Measurements from ENCODE around the gene MATN4.
A peak's percentile ranks its signal among the peaks of the same experiment; 100 is the strongest.

Gene MATN4

GRCh38 chr20:45342855-45343531, 34.9 kb upstream of the MATN4 start:
- Histone ChIP-seq H2BK15ac (ENCODE audit: low read length) (no peak overlapping the region), H3K23ac (ENCODE audit: low read depth, low read length, poor library complexity) (no peak overlapping the region), H3K79me1 (ENCODE audit: low read depth, low read length) (no peaks in the 10 kb centered on the region), H3K14ac (ENCODE audit: low read length) (no peak overlapping the region), H2BK12ac (ENCODE audit: low read length) (no peak overlapping the region), H2AK5ac (ENCODE audit: low read depth, low read length) (no peak overlapping the region), H3K9me3 (replicated peaks in 1 of 2; ENCODE audit: control insufficient read depth in 2 of 2, insufficient read depth in 1 of 2, low read depth in 1 of 2, low read length in 2 of 2) (no peaks in the 10 kb centered on the region), H3K4me3 (ENCODE audit: low read length in 2 of 2) (no peak overlapping the region), H3K27me3 (ENCODE audit: control insufficient read depth in 3 of 3, insufficient read depth in 3 of 3, low read depth in 1 of 3, low read length in 3 of 3) (peaks cover 0 to 25% (median 0%) of the 10 kb centered on the region in 3 experiments), H3K4me2 (ENCODE audit: insufficient read depth, low read length, poor library complexity, severe bottlenecking) (no peak overlapping the region), H3K9ac (ENCODE audit: low read depth, low read length, poor library complexity) (no peak overlapping the region), H4K91ac (ENCODE audit: low read depth, low read length, poor library complexity) (no peak overlapping the region), H4K8ac (ENCODE audit: low read depth, low read length) (no peak overlapping the region), H3K36me3 (replicated peaks in 1 of 2; ENCODE audit: control insufficient read depth in 2 of 2, insufficient read depth in 2 of 2, low read length in 2 of 2) (no peaks in the 10 kb centered on the region), H2BK5ac (ENCODE audit: low read length) (no peak overlapping the region), H2BK120ac (ENCODE audit: low read depth, low read length) (no peak overlapping the region), H3K18ac (ENCODE audit: low read length) (no peak overlapping the region), H2AFZ (ENCODE audit: low read length) (peak overlapping the region; percentile 80), H3K27ac (replicated peaks; ENCODE audit: low read length) (no peak overlapping the region), H3K4me1 (ENCODE audit: control insufficient read depth in 2 of 2, insufficient read depth in 1 of 2, low read depth in 1 of 2, low read length in 2 of 2) (peaks cover 49 to 50% of the 10 kb centered on the region in 2 donors), H3K4ac (ENCODE audit: low read length) (no peak overlapping the region)
- no CpG with 5 or more reads among the region's 6 CpGs for WGBS, 2 donors (ENCODE audit: extremely low coverage in 2 of 2, insufficient read length in 2 of 2, insufficient replicate concordance in 1 of 2)
- DNase-seq (ENCODE audit: low spot score) = no peak

GRCh38 chr20:45341939-45342854, 34.1 kb upstream of the MATN4 start:
- no peak overlapping the region for H3K4ac ChIP-seq (ENCODE audit: low read length)
- no peak overlapping the region for H3K14ac ChIP-seq (ENCODE audit: low read length)
- peaks cover 49 to 52% of the 10 kb centered on the region in 2 donors for H3K4me1 ChIP-seq (ENCODE audit: control insufficient read depth in 2 of 2, insufficient read depth in 1 of 2, low read depth in 1 of 2, low read length in 2 of 2)
- H2BK12ac ChIP-seq (ENCODE audit: low read length) = no peak overlapping the region
- H3K79me1 ChIP-seq (ENCODE audit: low read depth, low read length) = no peaks in the 10 kb centered on the region
- H2AK5ac ChIP-seq (ENCODE audit: low read depth, low read length) = no peak overlapping the region
- peaks cover 0 to 18% (median 0%) of the 10 kb centered on the region in 3 experiments for H3K27me3 ChIP-seq (ENCODE audit: control insufficient read depth in 3 of 3, insufficient read depth in 3 of 3, low read depth in 1 of 3, low read length in 3 of 3)
- no peaks in the 10 kb centered on the region for H3K36me3 ChIP-seq (replicated peaks in 1 of 2; ENCODE audit: control insufficient read depth in 2 of 2, insufficient read depth in 2 of 2, low read length in 2 of 2)
- peak overlapping the region; percentile 10 for H3K27ac ChIP-seq (replicated peaks; ENCODE audit: low read length)
- no peak overlapping the region for H4K8ac ChIP-seq (ENCODE audit: low read depth, low read length)
- H3K4me2 ChIP-seq (ENCODE audit: insufficient read depth, low read length, poor library complexity, severe bottlenecking) = peak overlapping the region; percentile 27
- no peak overlapping the region for H4K91ac ChIP-seq (ENCODE audit: low read depth, low read length, poor library complexity)
- H2AFZ ChIP-seq (ENCODE audit: low read length) = peak overlapping the region; percentile 80
- no peak overlapping the region for H2BK15ac ChIP-seq (ENCODE audit: low read length)
- peak overlapping the region in 1 of 2 donors; percentile 3 for H3K4me3 ChIP-seq (ENCODE audit: low read length in 2 of 2)
- peak overlapping the region; percentile 61 for H3K18ac ChIP-seq (ENCODE audit: low read length)
- H3K9ac ChIP-seq (ENCODE audit: low read depth, low read length, poor library complexity) = no peak overlapping the region
- H3K9me3 ChIP-seq (replicated peaks in 1 of 2; ENCODE audit: control insufficient read depth in 2 of 2, insufficient read depth in 1 of 2, low read depth in 1 of 2, low read length in 2 of 2) = no peaks in the 10 kb centered on the region
- H2BK5ac ChIP-seq (ENCODE audit: low read length) = no peak overlapping the region
- no peak for DNase-seq (ENCODE audit: low spot score)
- H2BK120ac ChIP-seq (ENCODE audit: low read depth, low read length) = no peak overlapping the region
- WGBS, 2 donors (ENCODE audit: extremely low coverage in 2 of 2, insufficient read length in 2 of 2, insufficient replicate concordance in 1 of 2) = no CpG with 5 or more reads among the region's 16 CpGs
- H3K23ac ChIP-seq (ENCODE audit: low read depth, low read length, poor library complexity) = no peak overlapping the region

- no peak overlapping the region for H3K4ac ChIP-seq (ENCODE audit: low read length)
- no peaks in the 10 kb centered on the region for H3K79me1 ChIP-seq (ENCODE audit: low read depth, low read length)
- H2AFZ ChIP-seq (ENCODE audit: low read length) = peak overlapping the region; percentile 80
- no peak overlapping the region for H2BK15ac ChIP-seq (ENCODE audit: low read length)
- H2BK120ac ChIP-seq (ENCODE audit: low read depth, low read length) = no peak overlapping the region
- peak overlapping the region; percentile 27 for H3K4me2 ChIP-seq (ENCODE audit: insufficient read depth, low read length, poor library complexity, severe bottlenecking)
- peak overlapping the region; percentile 20 for H3K18ac ChIP-seq (ENCODE audit: low read length)
- H3K27ac ChIP-seq (replicated peaks; ENCODE audit: low read length) = no peak overlapping the region
- no peak overlapping the region for H4K8ac ChIP-seq (ENCODE audit: low read depth, low read length)
- no peak for DNase-seq (ENCODE audit: low spot score)
- no CpG with 5 or more reads among the region's 3 CpGs for WGBS, 2 donors (ENCODE audit: extremely low coverage in 2 of 2, insufficient read length in 2 of 2, insufficient replicate concordance in 1 of 2)
- H2BK5ac ChIP-seq (ENCODE audit: low read length) = no peak overlapping the region
- H3K9ac ChIP-seq (ENCODE audit: low read depth, low read length, poor library complexity) = no peak overlapping the region
- H3K36me3 ChIP-seq (replicated peaks in 1 of 2; ENCODE audit: control insufficient read depth in 2 of 2, insufficient read depth in 2 of 2, low read length in 2 of 2) = no peaks in the 10 kb centered on the region
- no peak overlapping the region for H2AK5ac ChIP-seq (ENCODE audit: low read depth, low read length)
- no peak overlapping the region for H2BK12ac ChIP-seq (ENCODE audit: low read length)
- no peak overlapping the region for H4K91ac ChIP-seq (ENCODE audit: low read depth, low read length, poor library complexity)
- H3K14ac ChIP-seq (ENCODE audit: low read length) = no peak overlapping the region
- H3K9me3 ChIP-seq (replicated peaks in 1 of 2; ENCODE audit: control insufficient read depth in 2 of 2, insufficient read depth in 1 of 2, low read depth in 1 of 2, low read length in 2 of 2) = no peaks in the 10 kb centered on the region
- peak overlapping the region in 1 of 2 donors; percentile 33 for H3K4me3 ChIP-seq (ENCODE audit: low read length in 2 of 2)
- H3K27me3 ChIP-seq (ENCODE audit: control insufficient read depth in 3 of 3, insufficient read depth in 3 of 3, low read depth in 1 of 3, low read length in 3 of 3) = peaks cover 0 to 12% (median 0%) of the 10 kb centered on the region in 3 experiments
- H3K23ac ChIP-seq (ENCODE audit: low read depth, low read length, poor library complexity) = no peak overlapping the region
- peaks cover 46 to 49% of the 10 kb centered on the region in 2 donors for H3K4me1 ChIP-seq (ENCODE audit: control insufficient read depth in 2 of 2, insufficient read depth in 1 of 2, low read depth in 1 of 2, low read length in 2 of 2)
Measured at GRCh38 chr20:45341579-45341938, 33.5 kb upstream of the MATN4 start.

GRCh38 chr20:45340951-45341350, 32.9 kb upstream of the MATN4 start:
- Histone ChIP-seq H4K8ac (ENCODE audit: low read depth, low read length) (no peak overlapping the region), H3K9ac (ENCODE audit: low read depth, low read length, poor library complexity) (no peak overlapping the region), H3K4ac (ENCODE audit: low read length) (no peak overlapping the region), H3K18ac (ENCODE audit: low read length) (peak overlapping the region; percentile 40), H3K36me3 (replicated peaks in 1 of 2; ENCODE audit: control insufficient read depth in 2 of 2, insufficient read depth in 2 of 2, low read length in 2 of 2) (no peaks in the 10 kb centered on the region), H2AK5ac (ENCODE audit: low read depth, low read length) (peak overlapping the region; percentile 20), H2BK12ac (ENCODE audit: low read length) (no peak overlapping the region), H3K9me3 (replicated peaks in 1 of 2; ENCODE audit: control insufficient read depth in 2 of 2, insufficient read depth in 1 of 2, low read depth in 1 of 2, low read length in 2 of 2) (no peaks in the 10 kb centered on the region), H3K27me3 (ENCODE audit: control insufficient read depth in 3 of 3, insufficient read depth in 3 of 3, low read depth in 1 of 3, low read length in 3 of 3) (peaks cover 0 to 6% (median 0%) of the 10 kb centered on the region in 3 experiments), H3K4me1 (ENCODE audit: control insufficient read depth in 2 of 2, insufficient read depth in 1 of 2, low read depth in 1 of 2, low read length in 2 of 2) (peaks cover 41 to 43% of the 10 kb centered on the region in 2 donors), H4K91ac (ENCODE audit: low read depth, low read length, poor library complexity) (no peak overlapping the region), H3K27ac (replicated peaks; ENCODE audit: low read length) (peak overlapping the region; percentile 33), H3K4me3 (ENCODE audit: low read length in 2 of 2) (no peak overlapping the region), H3K23ac (ENCODE audit: low read depth, low read length, poor library complexity) (no peak overlapping the region), H2AFZ (ENCODE audit: low read length) (peak overlapping the region; percentile 10), H3K79me1 (ENCODE audit: low read depth, low read length) (no peaks in the 10 kb centered on the region), H2BK15ac (ENCODE audit: low read length) (no peak overlapping the region), H3K4me2 (ENCODE audit: insufficient read depth, low read length, poor library complexity, severe bottlenecking) (peak overlapping the region; percentile 66), H2BK120ac (ENCODE audit: low read depth, low read length) (no peak overlapping the region), H2BK5ac (ENCODE audit: low read length) (no peak overlapping the region), H3K14ac (ENCODE audit: low read length) (no peak overlapping the region)
- WGBS, 2 donors (ENCODE audit: extremely low coverage in 2 of 2, insufficient read length in 2 of 2, insufficient replicate concordance in 1 of 2) = no CpG with 5 or more reads among the region's 1 CpG
- no peak for DNase-seq (ENCODE audit: low spot score)
